GM18873 (cell line): ENCODE data around the gene UVSSA.

Experiments used
- ATAC-seq: cut with Tn5 transposase; IDR thresholded peaks from one replicate; pipeline ENCODE4 v1.9.1; 2021; ENCODE audit warnings: mild to moderate bottlenecking, moderate library complexity, moderate number of reproducible peaks; ENCODE audit not compliant: unreplicated experiment, low FRiP score

UVSSA gene, protein sequence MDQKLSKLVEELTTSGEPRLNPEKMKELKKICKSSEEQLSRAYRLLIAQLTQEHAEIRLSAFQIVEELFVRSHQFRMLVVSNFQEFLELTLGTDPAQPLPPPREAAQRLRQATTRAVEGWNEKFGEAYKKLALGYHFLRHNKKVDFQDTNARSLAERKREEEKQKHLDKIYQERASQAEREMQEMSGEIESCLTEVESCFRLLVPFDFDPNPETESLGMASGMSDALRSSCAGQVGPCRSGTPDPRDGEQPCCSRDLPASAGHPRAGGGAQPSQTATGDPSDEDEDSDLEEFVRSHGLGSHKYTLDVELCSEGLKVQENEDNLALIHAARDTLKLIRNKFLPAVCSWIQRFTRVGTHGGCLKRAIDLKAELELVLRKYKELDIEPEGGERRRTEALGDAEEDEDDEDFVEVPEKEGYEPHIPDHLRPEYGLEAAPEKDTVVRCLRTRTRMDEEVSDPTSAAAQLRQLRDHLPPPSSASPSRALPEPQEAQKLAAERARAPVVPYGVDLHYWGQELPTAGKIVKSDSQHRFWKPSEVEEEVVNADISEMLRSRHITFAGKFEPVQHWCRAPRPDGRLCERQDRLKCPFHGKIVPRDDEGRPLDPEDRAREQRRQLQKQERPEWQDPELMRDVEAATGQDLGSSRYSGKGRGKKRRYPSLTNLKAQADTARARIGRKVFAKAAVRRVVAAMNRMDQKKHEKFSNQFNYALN

DNA sequence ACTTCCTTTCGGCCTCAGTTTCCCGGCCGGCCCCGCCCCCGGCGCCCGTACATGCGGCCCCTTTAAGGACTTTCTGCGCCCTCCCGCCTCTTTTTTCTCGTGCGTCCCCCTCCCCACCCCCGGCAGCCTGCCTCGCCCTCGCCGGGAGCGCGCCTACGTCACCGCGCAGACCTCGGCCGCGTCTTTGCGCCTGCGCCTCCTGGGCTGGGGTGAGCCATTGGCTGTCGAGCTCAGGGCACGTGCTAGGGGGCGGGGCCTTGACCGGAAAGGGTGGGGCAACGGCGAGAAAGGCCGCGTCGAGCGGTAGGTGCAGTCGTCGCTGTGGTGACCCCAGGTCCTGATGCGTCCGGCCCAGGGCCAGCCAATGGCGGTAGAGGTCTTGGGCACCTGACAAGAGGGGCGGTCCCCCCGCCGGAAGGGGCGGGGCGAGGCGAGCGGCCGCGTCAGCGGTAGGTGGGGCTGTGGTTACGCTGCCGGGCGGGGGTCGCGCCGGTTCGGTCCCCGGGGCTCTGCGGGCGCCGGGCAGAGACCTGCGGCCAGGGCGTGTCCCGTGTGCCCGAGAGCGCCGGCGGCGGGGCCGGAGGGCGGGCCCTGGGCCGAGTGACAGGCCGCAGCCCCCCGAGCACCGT lies at the start of gene UVSSA:
UVSSA (plus strand) TSS at position 428 of the 629 bp plus-strand sequence. CDS start 884 bp downstream, outside the sequence.
- ATAC-seq = peak; percentile 92

DNA sequence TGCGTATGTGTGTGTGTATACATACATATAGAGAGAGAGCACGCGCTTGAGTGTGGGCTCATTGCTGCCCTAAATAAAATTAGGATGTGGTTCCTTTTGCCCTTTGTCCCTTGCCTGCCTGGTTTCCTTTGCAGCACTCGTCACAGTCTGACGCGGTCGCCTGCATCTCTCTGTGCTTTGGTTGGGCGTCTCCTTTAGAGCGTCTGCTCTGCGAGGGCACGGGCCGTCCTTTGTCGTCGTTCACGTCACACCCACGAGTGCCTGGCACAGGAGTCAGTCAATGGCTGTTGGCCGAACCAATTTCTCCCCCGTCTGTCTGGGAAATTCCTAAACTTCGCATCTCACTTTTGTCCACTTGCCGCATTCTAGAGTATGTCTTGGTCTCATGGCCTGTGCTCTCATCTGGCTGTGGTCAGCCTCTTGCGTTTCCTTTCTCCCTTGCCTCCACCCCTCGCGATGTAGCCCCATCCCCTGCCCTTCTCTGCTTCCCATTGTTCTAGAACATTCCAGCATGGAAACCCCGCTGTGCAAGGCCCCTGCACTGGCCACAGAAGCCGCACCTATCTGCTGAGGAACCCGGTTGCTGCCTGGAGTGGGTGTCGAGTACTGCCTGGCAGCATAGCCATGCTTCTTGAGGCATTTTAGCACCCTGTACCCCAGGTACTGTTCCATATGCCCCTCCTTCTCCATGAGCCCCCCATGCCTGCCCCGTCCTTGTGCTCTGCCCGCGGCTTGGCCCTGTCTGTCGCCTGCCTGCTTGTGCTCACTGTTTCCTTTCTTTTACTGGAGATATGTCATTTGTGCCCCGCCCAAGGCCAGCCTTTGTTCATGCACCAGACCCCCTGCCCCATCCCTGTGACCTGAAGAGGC lies 49.3 kb upstream of the UVSSA start:
- ATAC-seq = no peak

DNA sequence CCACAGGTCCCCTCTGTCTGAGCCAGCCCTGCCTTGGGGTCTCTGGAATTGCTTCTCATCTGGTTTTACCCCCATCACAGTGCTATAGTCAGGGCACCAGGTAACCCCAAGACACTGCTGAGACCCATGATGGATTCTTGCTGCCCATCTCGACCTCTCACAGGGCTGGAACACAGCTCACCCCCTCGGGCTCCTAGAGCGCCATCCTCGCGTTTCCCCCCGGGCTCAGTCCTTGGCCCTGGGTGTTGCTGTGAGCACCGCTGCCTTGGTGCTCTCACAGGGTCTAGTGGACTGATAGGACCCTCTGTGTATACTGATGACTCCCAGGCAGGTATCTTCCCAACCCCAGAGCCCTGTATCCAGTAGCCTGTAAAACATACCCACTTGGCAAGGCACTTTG lies 48.5 kb upstream of the UVSSA start:
- no peak for ATAC-seq

DNA sequence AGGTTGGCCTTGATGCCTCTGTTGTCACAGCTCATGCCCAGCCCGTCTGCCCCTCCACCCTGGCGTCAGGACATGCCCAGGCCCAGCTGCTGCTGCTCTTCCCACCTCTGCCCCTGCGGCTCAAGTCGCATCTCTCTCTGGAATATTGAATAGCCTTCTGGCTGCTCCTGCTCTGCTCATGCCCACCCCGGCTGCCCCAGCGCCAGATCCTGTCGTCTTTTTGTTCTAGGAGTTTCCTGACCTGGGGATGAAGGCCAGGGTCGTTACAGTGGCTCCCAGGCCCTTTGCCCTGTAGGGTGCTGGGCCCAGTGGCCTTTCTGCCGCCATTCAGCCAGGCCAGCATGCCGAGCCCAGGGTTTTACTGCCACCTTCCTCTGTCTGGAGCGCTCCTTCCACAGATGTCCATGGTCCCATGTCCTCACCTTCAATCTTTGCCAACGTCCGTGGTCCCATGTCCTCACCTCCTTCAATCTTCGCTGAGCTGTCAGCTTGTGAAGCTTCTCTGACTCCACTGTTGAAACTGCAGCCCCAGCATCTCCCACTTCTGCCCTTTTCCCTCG lies 47.6 kb upstream of the UVSSA start:
- no peak for ATAC-seq

DNA sequence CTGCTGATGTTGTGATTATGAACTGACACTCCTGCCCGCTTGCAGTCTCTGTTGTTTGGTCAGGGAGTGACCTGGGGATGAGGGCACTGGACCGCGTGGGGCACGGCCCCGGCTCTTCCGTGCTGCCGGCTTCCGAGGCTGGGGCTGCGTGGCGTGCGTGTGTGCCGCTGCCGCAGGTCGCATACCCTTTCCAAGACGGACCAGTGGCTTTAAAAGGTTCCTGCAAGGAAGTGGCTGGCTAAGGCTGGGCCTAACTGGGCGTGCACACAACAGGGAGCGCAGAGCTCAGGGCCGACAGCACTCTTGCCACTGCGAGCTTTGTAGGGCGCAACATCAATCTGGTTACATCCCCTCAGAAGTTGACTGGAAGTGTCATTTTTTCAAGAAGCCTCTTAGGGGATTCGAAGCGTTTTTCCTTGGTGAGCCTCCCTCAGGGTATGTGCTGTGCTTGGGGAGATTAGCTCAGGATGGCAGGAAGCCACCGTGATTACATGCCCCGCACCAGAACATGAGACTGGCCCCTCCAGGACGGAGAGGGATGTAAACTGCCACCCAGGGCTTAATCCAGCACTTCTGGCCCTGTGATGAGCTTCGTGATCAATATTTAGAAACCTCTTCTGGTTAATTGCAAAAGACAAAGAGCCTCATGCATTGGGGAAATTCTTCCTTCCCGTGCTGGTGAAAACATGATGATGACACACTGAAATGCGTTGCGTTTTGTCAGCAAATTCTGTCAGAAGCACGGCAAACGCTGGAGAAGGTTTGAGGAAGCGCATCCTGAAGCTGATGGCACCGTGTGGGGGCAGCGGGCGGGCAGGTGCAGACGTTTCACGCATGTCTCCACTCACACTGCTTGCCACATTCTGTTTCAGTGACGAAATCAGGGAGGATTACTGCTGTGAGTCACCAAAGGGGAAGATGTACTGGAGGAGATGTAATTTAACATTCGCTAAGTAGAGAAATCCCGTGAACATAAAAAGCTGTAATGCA lies 46.2 kb upstream of the UVSSA start:
- no peak for ATAC-seq

DNA sequence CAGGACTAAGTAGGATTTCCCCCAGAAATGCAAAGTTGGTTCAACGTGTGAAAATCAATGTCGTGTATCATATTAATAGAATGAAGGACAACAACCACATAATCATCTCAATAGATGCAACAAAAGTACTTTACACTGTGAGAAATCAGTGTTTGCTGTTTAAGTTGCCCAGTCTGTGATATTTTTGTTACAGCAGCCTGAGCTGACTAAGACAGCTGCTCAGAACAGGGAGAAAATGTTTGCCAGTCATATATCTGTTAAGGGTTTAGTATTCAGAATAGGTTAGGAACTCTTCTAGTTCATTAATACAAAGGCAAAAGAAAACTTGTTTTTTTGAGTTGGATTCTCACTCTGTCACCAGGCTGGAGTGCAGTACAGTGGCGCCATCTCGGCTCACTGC lies 44.8 kb upstream of the UVSSA start:
- ATAC-seq = no peak

DNA sequence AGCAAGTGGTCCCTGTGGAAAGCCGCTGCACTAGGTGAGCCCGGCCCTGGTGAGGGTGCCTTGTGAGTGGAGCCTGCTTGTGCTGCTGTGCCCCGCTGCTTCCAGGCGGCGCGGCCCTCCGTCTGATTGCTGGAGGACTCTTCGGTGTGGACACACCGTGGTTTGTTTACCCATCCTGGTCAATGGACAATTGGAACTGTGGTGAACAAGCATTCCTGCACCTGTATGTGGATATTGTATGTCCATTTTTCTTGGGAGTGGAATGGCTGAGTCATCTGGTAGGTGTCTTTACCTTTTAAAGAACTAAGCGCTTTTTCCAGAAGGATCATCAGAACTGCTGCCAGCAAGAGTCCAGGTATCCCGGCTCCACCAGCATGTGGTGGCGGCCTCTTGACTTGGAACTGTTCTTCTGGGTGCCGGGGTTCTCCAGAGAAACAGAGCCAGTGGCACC lies 41.7 kb upstream of the UVSSA start:
- ATAC-seq = no peak

DNA sequence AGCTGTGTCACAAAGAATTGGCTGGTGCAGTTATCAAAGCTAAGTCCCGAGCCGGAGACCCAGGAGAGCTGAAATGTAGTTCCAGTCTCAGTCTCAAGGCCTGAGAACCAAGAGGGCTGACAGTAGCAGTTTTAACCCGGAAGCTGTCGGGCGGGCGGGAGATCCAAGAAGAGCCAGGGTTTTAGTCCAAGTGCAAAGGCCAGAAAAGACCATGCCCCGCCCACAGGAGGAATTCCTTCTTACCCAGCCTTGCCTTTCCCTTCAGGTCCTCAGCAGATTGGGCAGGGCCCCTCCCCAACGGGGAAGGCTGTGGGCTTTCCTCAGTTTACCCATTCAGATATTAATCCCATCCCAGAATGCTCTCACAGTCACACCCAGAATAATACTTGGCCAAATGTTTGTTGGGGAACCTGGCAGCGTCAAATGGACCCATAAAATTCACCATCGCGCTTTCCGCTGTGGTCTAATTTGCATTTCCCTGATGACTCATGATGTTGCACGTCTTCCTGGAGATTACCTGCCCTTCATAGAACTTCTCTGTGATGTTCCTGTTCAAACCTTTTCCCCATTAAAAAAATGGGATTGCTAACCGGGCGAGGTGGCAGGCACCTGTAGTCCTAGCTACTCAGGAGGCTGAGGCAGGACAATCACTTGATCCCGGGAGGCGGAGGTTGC lies 41.1 kb upstream of the UVSSA start:
- no peak for ATAC-seq

DNA sequence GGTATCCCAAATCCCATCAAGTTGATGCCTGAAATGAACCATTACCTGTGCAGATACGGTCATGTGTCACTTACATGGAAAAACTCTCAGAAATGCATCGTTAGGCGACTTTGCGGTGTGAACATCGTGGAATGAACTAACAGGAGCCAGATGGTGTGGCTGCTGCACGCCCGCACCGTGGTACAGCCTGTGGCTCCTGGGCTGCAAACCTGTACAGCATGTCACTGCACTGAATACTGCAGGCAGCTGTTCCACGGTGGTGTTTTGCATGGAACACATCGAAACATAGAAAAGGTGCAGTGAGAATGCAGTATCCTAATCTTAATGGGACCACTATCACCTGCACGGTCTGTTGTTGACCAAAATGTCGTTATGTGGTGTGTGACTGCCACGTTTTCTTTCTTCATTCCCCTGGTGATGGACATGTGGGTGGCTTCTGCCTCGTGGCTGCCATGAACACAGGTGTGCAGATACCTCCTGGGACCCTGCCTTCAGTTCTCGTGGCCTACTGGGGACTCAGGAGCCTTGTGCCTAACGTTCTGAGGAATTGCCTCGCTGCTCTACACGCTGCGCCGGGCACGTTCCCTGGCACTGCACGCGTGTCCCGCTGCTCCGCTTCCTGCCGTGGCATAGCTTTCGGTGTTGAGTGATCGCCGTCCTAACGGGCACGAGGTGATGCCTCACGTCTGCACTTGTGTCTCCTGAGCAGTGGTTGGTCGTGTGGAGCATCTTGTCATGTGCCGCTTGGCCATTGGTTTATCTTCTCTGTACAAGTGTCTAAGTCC lies 38.9 kb upstream of the UVSSA start:
- no peak for ATAC-seq

DNA sequence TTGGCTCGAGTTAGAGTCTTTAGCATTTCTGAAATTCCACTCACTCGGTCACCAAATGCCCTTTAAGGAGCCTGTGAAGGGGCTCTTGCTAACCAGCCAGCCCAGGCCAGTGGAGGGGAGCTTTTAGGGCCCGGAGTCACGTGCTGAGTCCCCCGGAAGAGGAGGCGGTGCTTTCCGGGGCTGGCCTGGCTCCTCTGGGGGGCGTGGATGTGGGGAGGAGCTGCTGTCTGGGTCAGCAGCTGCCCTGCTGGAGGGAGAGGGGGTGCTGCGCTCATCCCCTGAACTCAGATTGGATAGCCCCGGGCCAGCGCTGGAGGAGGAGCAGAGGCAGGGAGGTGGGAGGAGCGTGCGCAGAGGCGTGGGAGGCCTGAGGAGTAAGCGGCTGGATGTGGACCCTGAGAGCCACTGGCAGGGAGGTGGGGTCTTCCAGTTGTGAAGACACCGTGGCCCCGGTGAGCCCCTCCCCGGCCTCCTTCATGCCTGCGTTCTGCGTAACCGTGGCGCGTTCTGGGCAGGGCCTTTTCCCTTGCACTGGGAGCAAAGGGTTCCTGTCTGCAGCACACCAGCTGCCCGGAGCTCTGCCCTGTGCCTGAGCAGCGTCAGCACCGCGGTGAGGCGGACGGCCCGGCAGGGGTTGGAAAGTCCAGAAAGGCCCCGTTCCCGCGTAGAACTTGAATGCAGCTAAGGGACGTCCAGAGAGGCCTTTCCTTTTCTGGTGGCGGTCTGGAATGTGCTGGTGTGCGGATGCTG lies 37.6 kb upstream of the UVSSA start:
- no peak for ATAC-seq

DNA sequence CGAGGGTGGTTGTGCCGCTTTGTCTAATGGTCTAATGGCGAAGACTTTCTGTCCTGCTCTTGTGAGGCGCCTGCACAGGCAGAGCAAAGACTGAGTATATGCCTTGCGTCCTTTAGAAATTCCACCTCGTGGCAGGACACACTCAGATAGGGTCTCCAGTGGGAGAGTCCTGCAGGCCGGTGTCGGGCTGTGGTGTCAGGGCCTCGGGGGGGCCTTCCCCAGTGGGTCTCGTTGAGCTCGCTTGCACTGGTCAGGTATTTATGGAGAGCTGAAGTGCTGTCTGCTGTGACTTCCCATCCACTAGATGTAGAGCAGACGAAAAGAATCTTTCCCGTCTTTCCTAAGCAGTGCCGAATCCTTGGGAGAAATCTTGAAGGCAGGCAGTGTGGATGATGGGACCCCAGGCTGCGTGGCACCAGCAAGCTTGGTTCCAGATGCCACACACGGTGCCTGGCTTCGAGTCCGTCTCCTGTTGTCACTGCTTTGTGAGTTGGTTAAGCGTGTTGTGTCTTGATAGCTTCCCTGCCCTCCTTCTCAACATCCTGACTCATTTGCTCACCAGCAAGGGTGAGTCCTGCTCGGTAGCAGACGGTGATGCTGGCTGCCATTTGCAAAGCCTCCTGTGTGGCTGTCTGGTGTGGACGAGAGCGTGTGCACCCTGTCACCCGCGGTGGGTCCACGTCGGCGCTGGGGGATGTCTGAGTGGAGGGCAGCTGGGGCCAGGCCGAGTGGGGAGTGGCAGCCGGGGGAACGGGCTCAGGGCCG lies 36.8 kb upstream of the UVSSA start:
- ATAC-seq = no peak

DNA sequence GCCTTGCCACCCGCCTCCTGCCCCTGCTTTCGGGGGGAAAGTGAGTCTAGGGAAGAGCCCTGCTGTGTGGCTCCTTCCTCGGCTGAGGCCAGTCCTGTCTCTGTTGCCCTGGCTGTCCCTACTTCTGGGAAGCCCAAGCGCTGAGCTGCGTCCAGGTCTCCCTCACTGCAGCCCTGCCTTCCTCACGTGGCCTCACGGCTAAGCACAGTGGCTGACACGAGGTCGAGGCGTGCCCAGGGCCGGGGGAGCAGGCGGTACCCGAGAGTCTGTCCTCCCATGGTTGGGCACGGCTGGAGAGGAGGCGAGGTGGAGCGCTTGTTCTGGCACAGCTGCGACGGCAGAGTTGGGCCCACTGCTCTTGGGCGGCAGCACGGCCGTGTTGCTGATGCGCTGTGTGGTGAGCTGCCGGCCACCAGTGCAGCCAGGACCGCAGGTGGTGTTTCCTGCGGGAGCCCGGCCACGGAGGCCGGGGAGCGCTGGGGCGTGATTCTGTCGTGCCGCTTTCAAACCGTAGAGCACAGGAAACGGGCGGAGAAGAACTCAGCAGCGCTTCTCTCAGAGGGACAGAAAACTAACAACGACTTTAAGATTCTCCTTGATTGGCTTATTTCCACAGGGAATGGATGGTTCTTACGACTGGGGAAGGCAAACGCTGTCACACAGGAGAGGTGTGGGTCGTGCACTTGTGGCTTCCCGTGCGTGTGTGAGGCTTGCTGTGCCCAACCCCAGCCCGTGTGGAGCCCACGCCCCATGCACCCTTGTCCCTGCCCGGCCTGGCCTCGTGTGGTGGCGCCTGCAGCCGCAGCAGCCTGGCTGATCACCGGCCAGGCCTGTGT lies 36.0 kb upstream of the UVSSA start:
- no peak for ATAC-seq

DNA sequence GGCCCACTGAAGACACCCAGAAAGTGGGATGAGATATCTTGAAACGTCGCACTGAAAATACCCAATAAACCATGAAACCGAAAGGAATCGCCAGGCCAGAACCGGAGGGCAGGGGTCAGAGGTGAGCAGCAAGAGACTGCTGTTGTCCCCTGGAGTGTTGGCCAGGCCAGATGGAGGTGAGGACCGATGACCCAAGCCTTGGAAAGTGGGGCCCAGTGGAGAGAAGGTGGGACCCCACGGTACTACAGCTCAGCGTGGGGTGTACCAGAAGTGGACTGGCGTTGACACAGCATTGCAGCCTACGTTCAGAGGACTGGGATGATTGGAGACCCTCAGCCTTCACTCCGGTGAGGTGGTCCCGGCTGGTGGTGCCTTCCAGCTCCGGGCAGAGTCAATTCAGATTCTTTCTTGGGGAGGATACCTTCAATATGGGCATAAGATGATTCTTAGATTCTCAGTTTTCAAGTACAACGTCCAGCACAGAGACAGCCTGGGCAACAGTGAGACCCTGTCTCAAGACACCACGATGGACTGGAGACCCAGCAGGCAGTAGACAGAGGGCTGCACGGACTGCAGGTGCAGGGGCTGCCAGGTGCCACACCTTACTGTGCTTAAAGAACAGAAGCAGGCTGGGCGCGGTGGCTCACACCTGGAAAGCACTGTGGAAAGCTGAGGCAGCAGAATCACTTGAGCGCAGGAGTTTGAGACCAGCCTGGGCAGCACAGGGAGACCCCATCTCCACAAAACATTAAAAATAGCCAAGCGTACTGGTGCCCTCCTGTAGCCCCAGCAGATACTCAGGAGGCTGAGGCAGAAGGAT lies 34.0 kb upstream of the UVSSA start:
- ATAC-seq = no peak

DNA sequence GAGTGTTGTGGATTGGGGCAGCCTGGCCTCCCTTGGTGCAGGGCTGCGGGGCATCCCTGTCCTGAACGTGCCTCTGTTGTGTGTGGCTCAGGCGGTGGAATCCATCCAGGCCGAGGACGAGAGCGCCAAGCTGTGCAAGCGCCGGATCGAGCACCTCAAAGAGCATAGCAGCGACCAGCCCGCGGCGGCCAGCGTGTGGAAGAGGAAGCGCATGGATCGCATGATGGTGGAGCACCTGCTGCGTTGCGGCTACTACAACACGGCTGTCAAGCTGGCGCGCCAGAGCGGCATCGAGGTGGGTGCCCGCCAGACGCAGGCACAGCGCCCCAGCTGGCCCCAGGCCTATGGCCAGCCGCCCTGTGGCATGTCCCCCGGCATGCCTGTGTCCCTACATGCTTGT lies 31.7 kb upstream of the UVSSA start:
- ATAC-seq = no peak
